Activated T-helper 1 cell treated with anti-CD3 and anti-CD28 coated beads, Interleukin-12 subunit alpha, Interleukin-12 subunit beta, Interleukin-2, Interleukin-4 antibody, amounts not matched to agents 30 ng/mL and 10 ng/mL and 1 ng/mL, durations not matched to agents 14 hours and 24 hours and 36 hours (primary cell): ENCODE data around the gene RPS6KA2. TPM values are rescaled to one million over a fixed set of nuclear protein-coding genes. Genes with fewer than 3 reads are reported as not detected.
"Not testable (repeated sequence)": the region's sequence is repeated elsewhere in the genome, so short reads cannot be mapped to it uniquely, and the experiment has no call there.

Source experiments
- DNase-seq: peaks from one replicate; pipeline ENCODE4 v3.0.0; 2021; ENCODE audit warnings: low spot score
- H3K27ac Mint-ChIP-seq: one replicate; pipeline ENCODE4 v1.8.0; 2021; ENCODE audit warnings: mild to moderate bottlenecking, mixed read lengths
- H3K27me3 Mint-ChIP-seq: one replicate; pipeline ENCODE4 v1.8.0; 2022; ENCODE audit warnings: mild to moderate bottlenecking, moderate library complexity, mixed read lengths; ENCODE audit not compliant: insufficient read depth
- H3K36me3 Mint-ChIP-seq: one replicate; pipeline ENCODE4 v1.8.0; 2021; ENCODE audit warnings: low read depth, mixed read lengths
- H3K4me1 Mint-ChIP-seq: one replicate; pipeline ENCODE4 v1.8.0; 2021; ENCODE audit warnings: low read depth, mixed read lengths
- H3K4me3 Mint-ChIP-seq: one replicate; pipeline ENCODE4 v1.8.0; 2021; ENCODE audit warnings: mild to moderate bottlenecking, moderate library complexity, mixed read lengths
- H3K9me3 Mint-ChIP-seq: one replicate; pipeline ENCODE4 v1.8.0; 2021; ENCODE audit warnings: mixed read lengths
- intact Hi-C: fragments of 100-400 bp; cut with micrococcal nuclease; formaldehyde crosslinking; loops from one replicate; pipeline ENCODE4 v1.15.1; 2024
- total RNA-seq: library from RNA; stranded (reverse); gene quantifications from 2 replicates; pipeline ENCODE4 v1.2.3, GENCODE V29; 2022

The RPS6KA2 gene
- total RNA-seq, 1 donor from 2014 or later: 2.0 TPM

- intact Hi-C loops: no loop called here
- DNase-seq: no peak
- H3K27ac Mint-ChIP-seq: no peak overlapping the region
- H3K4me3 Mint-ChIP-seq: no peak overlapping the region
- H3K9me3 Mint-ChIP-seq: no peaks in the 10 kb centered on the region
- H3K36me3 Mint-ChIP-seq: no peaks in the 10 kb centered on the region
- H3K4me1 Mint-ChIP-seq: peaks cover 26% of the 10 kb centered on the region
- H3K27me3 Mint-ChIP-seq: peaks cover 5% of the 10 kb centered on the region
Measured at GRCh38 chr6:166538297-166539010, 88.6 kb downstream of the RPS6KA2 start.

GRCh38 chr6:166534658-166535406 is 92.2 kb downstream of the RPS6KA2 start:
- Mint-ChIP-seq H3K9me3 (no peaks in the 10 kb centered on the region), H3K4me3 (no peak overlapping the region), H3K4me1 (peaks cover 5% of the 10 kb centered on the region), H3K27ac (no peak overlapping the region), H3K36me3 (no peaks in the 10 kb centered on the region), H3K27me3 (peaks cover 5% of the 10 kb centered on the region)
- intact Hi-C loops: no loop called here
- no peak for DNase-seq

DNA sequence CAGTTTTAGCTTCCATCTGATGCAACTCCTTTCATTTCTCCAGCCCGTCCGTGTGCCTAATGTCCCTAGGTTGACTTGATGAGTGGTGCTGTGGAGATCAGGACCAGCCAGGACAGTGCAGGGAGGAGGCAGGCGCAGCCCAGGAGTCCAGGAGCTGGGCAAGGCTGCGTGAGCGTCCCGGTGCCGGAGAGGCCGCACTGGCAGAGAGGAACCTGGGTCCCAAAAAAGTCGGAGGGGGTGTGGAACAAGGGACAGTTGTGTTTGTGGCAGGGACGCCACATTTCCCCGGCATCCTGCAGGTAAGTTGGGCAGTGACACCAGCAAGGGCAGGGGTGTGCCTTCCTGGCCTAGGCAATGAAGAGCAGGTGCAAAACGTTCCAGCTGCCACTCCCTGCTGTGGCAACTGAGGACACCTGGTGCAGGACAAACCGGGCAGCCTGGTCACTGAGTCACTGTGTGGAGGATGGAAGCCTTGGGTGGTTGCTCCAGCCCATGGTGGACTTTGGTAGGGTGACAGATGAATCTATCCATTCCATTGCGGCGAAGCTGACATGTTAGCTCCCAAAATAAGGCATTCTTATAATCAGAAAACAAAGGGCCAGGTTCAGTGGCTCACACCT is 93.7 kb downstream of the RPS6KA2 start:
- Mint-ChIP-seq H3K27me3 (peaks cover 3% of the 10 kb centered on the region), H3K4me1 (no peaks in the 10 kb centered on the region), H3K36me3 (no peaks in the 10 kb centered on the region), H3K9me3 (no peaks in the 10 kb centered on the region), H3K4me3 (no peak overlapping the region), H3K27ac (no peak overlapping the region)
- no peak for DNase-seq
- intact Hi-C loops: no loop called here

- no peaks in the 10 kb centered on the region for H3K9me3 Mint-ChIP-seq
- no peak overlapping the region for H3K27ac Mint-ChIP-seq
- DNase-seq: no peak
- peaks cover 3% of the 10 kb centered on the region for H3K27me3 Mint-ChIP-seq
- no peak overlapping the region for H3K4me3 Mint-ChIP-seq
- H3K36me3 Mint-ChIP-seq: no peaks in the 10 kb centered on the region
- H3K4me1 Mint-ChIP-seq: no peaks in the 10 kb centered on the region
- intact Hi-C loops: no loop called here
Measured at GRCh38 chr6:166532302-166532701, 94.7 kb downstream of the RPS6KA2 start.

DNA sequence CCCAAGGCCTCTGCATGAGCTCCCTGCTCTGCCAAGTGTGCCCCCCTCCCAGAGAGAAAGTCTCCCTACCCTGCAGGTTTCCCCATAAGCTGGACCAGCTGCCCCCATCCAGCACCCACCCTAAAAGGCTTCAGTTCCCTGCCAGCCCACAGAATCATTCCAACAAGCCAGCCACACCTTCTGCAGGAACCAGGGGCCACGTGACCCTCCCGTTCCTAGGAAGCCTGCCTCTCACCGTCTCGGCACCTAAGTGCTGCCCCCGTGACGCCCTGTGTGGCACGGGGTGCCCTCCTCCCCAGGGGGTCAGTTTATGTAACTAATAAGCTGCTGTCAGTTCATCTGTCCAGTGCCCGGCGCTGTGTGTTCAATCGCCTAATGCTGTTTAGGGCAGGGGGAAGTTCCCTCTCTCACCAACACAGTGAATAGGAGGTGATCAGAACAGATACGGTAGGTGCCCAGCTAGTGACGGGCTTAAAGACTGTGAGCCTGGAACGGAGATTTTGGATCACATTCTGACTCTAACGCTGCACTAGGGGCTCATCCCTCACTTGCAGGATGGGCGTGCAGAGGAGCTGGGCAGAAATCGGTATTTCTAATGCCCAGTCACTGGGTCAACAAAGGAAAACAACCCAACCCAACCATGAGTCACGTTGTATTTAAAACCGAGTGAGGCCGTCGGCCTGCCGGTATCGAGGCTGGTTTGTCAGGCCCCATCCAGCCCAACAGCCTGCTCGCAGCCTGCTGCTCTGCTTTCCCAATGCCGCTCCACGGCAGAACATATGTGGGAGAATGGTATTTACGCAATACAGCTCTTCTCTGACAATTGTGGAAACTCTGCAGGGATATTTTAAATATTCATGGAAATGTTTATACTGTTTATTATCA is 96.6 kb downstream of the RPS6KA2 start:
- DNase-seq: no peak
- H3K4me1 Mint-ChIP-seq: no peaks in the 10 kb centered on the region
- H3K4me3 Mint-ChIP-seq: no peak overlapping the region
- intact Hi-C loops: no loop called here
- no peaks in the 10 kb centered on the region for H3K9me3 Mint-ChIP-seq
- H3K27me3 Mint-ChIP-seq: no peaks in the 10 kb centered on the region
- no peak overlapping the region for H3K27ac Mint-ChIP-seq
- H3K36me3 Mint-ChIP-seq: no peaks in the 10 kb centered on the region

DNA sequence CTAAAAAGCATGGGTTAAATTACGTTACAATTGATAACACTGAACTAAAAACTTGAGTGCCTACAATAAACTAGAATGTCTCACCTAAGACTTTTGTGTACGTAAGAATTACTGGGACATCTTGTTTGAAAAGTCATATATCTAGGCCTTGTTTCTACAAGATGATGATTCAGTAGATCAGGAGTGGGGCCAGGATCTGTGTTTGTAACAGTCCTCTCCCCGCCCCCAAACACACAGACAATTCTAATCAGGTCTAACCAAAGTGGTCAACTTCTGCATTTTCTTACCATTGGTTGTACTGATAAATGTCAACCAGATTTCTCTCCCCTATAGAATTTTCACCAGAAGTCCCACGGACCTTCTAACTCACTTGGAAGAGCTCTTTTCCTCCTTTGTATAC is 97.5 kb downstream of the RPS6KA2 start:
- intact Hi-C loops: no loop called here
- no peaks in the 10 kb centered on the region for H3K4me1 Mint-ChIP-seq
- no peaks in the 10 kb centered on the region for H3K36me3 Mint-ChIP-seq
- no peaks in the 10 kb centered on the region for H3K27me3 Mint-ChIP-seq
- H3K9me3 Mint-ChIP-seq: no peaks in the 10 kb centered on the region
- no peak overlapping the region for H3K27ac Mint-ChIP-seq
- no peak overlapping the region for H3K4me3 Mint-ChIP-seq
- DNase-seq: no peak

GRCh38 chr6:166529058-166529457 is 98.0 kb downstream of the RPS6KA2 start:
- H3K36me3 Mint-ChIP-seq, intact Hi-C loops, H3K27ac Mint-ChIP-seq, H3K27me3 Mint-ChIP-seq, H3K9me3 Mint-ChIP-seq, H3K4me1 Mint-ChIP-seq, H3K4me3 Mint-ChIP-seq, DNase-seq: not testable (repeated sequence)

- no peak overlapping the region for H3K4me3 Mint-ChIP-seq
- no peak overlapping the region for H3K27ac Mint-ChIP-seq
- no peaks in the 10 kb centered on the region for H3K9me3 Mint-ChIP-seq
- intact Hi-C loops: no loop called here
- DNase-seq: no peak
- H3K27me3 Mint-ChIP-seq: no peaks in the 10 kb centered on the region
- no peaks in the 10 kb centered on the region for H3K4me1 Mint-ChIP-seq
- no peaks in the 10 kb centered on the region for H3K36me3 Mint-ChIP-seq
Measured at GRCh38 chr6:166527849-166528248, 99.2 kb downstream of the RPS6KA2 start.

DNA sequence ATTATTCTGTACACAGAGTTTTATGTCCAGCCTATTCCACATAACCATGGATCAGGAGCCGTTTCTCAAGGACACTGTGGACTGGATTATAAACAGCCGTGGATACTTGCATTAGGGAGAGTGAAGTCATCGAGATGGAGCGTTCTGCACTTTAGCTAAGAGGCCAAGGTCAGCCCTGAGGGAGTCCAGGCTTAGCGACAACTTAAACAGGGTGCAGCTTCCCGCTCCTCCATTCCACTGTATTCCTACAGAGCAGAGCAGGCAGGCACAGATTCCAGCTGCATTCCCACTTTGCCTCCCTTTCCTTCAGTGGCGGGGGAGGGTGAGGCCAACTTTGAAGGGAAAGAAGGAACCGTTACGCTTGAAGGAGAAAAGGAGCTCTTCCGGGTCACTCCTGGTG is 100.1 kb downstream of the RPS6KA2 start:
- DNase-seq: no peak
- Mint-ChIP-seq H3K4me1 (no peaks in the 10 kb centered on the region), H3K36me3 (no peaks in the 10 kb centered on the region), H3K9me3 (no peaks in the 10 kb centered on the region), H3K27ac (no peak overlapping the region), H3K4me3 (no peak overlapping the region), H3K27me3 (no peaks in the 10 kb centered on the region)
- intact Hi-C loops: no loop called here

DNA sequence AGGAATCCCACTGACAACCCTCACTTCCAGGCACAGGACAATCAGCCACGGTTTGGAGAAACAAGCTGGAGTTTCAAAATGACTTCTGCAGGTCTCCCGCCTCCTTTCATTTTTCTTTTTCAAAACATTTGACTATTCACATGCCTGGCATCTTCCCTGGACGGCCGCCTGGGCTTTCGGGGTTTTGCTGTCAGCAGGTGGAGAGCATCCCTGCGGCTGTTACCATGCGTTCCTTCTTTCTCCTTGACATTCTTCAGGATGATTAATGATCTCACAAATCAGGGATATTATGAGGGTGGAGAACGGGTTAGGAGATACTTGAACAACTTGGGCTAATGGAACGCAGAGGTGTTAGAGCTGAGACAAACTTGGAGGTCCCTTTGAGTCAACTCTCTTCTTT is 101.5 kb downstream of the RPS6KA2 start:
- Mint-ChIP-seq H3K4me3 (no peak overlapping the region), H3K27me3 (no peaks in the 10 kb centered on the region), H3K4me1 (no peaks in the 10 kb centered on the region), H3K36me3 (no peaks in the 10 kb centered on the region), H3K27ac (no peak overlapping the region), H3K9me3 (no peaks in the 10 kb centered on the region)
- intact Hi-C loops: no loop called here
- DNase-seq: no peak

- Mint-ChIP-seq H3K27ac (no peak overlapping the region), H3K27me3 (no peaks in the 10 kb centered on the region), H3K4me3 (no peak overlapping the region), H3K9me3 (no peaks in the 10 kb centered on the region), H3K36me3 (no peaks in the 10 kb centered on the region), H3K4me1 (no peaks in the 10 kb centered on the region)
- no peak for DNase-seq
- intact Hi-C loops: no loop called here
Measured at GRCh38 chr6:166523782-166524559, 103.1 kb downstream of the RPS6KA2 start.
